ENCODE results near the gene CMIP.

Gene CMIP

GRCh38 chr16:81647527-81647926, 202.9 kb downstream of the CMIP start:
- Histone ChIP-seq H3K9ac (ENCODE audit: low read depth, low read length, poor library complexity, severe bottlenecking) (no peak overlapping the region), H3K9me2 (replicated peaks; ENCODE audit: low read depth, low read length) (no peaks in the 10 kb centered on the region), H3F3A (ENCODE audit: low read depth) (no peaks in the 10 kb centered on the region), H3K9me3 (ENCODE audit: insufficient read depth, low read depth, low read length) (no peaks in the 10 kb centered on the region), H4K20me1 (ENCODE audit: insufficient read depth, low read length, poor library complexity, severe bottlenecking) (no peaks in the 10 kb centered on the region), H3K27me3 (ENCODE audit: insufficient read depth, low read length, poor library complexity, severe bottlenecking) (no peaks in the 10 kb centered on the region), H3K4me2 (ENCODE audit: low read depth, low read length, poor library complexity, severe bottlenecking) (no peak overlapping the region), H3K79me2 (ENCODE audit: insufficient read depth, low read length) (no peaks in the 10 kb centered on the region), H3K4me3 (ENCODE audit: low read length, poor library complexity, severe bottlenecking) (no peak overlapping the region), H2AFZ (ENCODE audit: low read length) (no peak overlapping the region), H3K36me3 (ENCODE audit: insufficient read depth, low read length) (peaks cover 6% of the 10 kb centered on the region; the same call in 1 of the 2 replicates), H3K4me1 (ENCODE audit: insufficient read depth, low read length, poor library complexity, severe bottlenecking) (no peaks in the 10 kb centered on the region)
- TF ChIP-seq EZH2phosphoT487 (IDR thresholded peaks at IDR 0.05; ENCODE audit: borderline replicate concordance), result no peak
- TF ChIP-seq CTCF (conservative IDR thresholded peaks at IDR 0.05; ENCODE audit: low read length), result no peak

GRCh38 chr16:81649561-81650184, 205.1 kb downstream of the CMIP start:
- H3K4me2 ChIP-seq (ENCODE audit: low read depth, low read length, poor library complexity, severe bottlenecking), result no peak overlapping the region
- H3K9me2 ChIP-seq (replicated peaks; ENCODE audit: low read depth, low read length), result no peaks in the 10 kb centered on the region
- H2AFZ ChIP-seq (ENCODE audit: low read length), result no peak overlapping the region
- TF ChIP-seq EZH2phosphoT487 (IDR thresholded peaks at IDR 0.05; ENCODE audit: borderline replicate concordance), result no peak
- no peak for TF ChIP-seq CTCF (conservative IDR thresholded peaks at IDR 0.05; ENCODE audit: low read length)
- H3K4me3 ChIP-seq (ENCODE audit: low read length, poor library complexity, severe bottlenecking), result no peak overlapping the region
- no peak overlapping the region for H3K9ac ChIP-seq (ENCODE audit: low read depth, low read length, poor library complexity, severe bottlenecking)
- no peaks in the 10 kb centered on the region for H4K20me1 ChIP-seq (ENCODE audit: insufficient read depth, low read length, poor library complexity, severe bottlenecking)
- peaks cover 23% of the 10 kb centered on the region; the same call in 1 of the 2 replicates for H3K36me3 ChIP-seq (ENCODE audit: insufficient read depth, low read length)
- H3F3A ChIP-seq (ENCODE audit: low read depth), result no peaks in the 10 kb centered on the region
- no peaks in the 10 kb centered on the region for H3K27me3 ChIP-seq (ENCODE audit: insufficient read depth, low read length, poor library complexity, severe bottlenecking)
- H3K9me3 ChIP-seq (ENCODE audit: insufficient read depth, low read depth, low read length), result no peaks in the 10 kb centered on the region
- no peaks in the 10 kb centered on the region for H3K79me2 ChIP-seq (ENCODE audit: insufficient read depth, low read length)
- H3K4me1 ChIP-seq (ENCODE audit: insufficient read depth, low read length, poor library complexity, severe bottlenecking), result no peaks in the 10 kb centered on the region

GRCh38 chr16:81650281-81650680, 205.7 kb downstream of the CMIP start:
- TF ChIP-seq EZH2phosphoT487 (IDR thresholded peaks at IDR 0.05; ENCODE audit: borderline replicate concordance) (no peak), CTCF (conservative IDR thresholded peaks at IDR 0.05; ENCODE audit: low read length) (no peak)
- Histone ChIP-seq H3K36me3 (ENCODE audit: insufficient read depth, low read length) (peaks cover 29% of the 10 kb centered on the region; the same call in 1 of the 2 replicates), H3K9me3 (ENCODE audit: insufficient read depth, low read depth, low read length) (no peaks in the 10 kb centered on the region), H3K9me2 (replicated peaks; ENCODE audit: low read depth, low read length) (no peaks in the 10 kb centered on the region), H3K79me2 (ENCODE audit: insufficient read depth, low read length) (no peaks in the 10 kb centered on the region), H3K4me3 (ENCODE audit: low read length, poor library complexity, severe bottlenecking) (no peak overlapping the region), H3K4me2 (ENCODE audit: low read depth, low read length, poor library complexity, severe bottlenecking) (no peak overlapping the region), H3K4me1 (ENCODE audit: insufficient read depth, low read length, poor library complexity, severe bottlenecking) (no peaks in the 10 kb centered on the region), H3F3A (ENCODE audit: low read depth) (no peaks in the 10 kb centered on the region), H4K20me1 (ENCODE audit: insufficient read depth, low read length, poor library complexity, severe bottlenecking) (no peaks in the 10 kb centered on the region), H3K27me3 (ENCODE audit: insufficient read depth, low read length, poor library complexity, severe bottlenecking) (no peaks in the 10 kb centered on the region), H3K9ac (ENCODE audit: low read depth, low read length, poor library complexity, severe bottlenecking) (no peak overlapping the region), H2AFZ (ENCODE audit: low read length) (no peak overlapping the region)

Data from Loucy (cell line).